ENCODE results near the gene CEMP1.

DNA sequence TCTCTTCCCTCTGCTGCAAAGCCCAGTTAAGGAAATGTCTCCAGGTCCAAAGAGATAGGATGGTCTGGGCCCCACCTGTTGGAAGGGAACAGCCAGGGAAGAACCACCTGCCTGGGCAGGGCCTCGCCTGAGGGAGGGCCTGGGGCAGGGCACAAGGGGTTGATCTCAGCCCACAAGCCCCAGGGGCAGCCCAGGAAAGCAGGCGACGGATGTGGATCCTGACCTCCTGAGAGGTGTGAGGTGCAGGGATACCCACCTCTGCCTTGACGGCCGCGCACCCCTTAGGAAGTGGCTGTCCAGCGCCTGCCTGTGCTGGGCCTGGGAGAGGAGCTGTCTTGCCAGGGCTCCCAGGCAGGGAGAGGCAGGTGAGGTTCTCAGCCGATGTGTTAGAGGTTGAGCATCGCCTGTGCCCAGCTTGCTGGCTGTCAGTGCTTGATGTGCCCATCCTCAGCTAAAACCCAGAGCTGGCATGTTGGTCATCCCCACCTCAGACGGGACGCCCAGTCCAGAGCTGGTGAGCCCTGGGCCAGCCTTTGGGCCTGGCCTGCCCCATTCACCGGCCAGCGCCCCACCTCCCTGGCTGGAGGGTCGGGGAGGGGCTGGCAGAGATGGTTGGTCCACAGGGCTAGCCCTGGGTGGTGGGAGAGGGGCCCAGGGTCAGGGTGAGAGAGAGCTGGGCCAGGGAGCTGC is 434 bp downstream of the CEMP1 start:
- TF ChIP-seq, protein P1, sequence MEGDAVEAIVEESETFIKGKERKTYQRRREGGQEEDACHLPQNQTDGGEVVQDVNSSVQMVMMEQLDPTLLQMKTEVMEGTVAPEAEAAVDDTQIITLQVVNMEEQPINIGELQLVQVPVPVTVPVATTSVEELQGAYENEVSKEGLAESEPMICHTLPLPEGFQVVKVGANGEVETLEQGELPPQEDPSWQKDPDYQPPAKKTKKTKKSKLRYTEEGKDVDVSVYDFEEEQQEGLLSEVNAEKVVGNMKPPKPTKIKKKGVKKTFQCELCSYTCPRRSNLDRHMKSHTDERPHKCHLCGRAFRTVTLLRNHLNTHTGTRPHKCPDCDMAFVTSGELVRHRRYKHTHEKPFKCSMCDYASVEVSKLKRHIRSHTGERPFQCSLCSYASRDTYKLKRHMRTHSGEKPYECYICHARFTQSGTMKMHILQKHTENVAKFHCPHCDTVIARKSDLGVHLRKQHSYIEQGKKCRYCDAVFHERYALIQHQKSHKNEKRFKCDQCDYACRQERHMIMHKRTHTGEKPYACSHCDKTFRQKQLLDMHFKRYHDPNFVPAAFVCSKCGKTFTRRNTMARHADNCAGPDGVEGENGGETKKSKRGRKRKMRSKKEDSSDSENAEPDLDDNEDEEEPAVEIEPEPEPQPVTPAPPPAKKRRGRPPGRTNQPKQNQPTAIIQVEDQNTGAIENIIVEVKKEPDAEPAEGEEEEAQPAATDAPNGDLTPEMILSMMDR (IDR thresholded peaks at IDR 0.05) = no peak
- TF ChIP-seq EZH2 (IDR thresholded peaks at IDR 0.05) = no peak
- no peak for TF ChIP-seq EZH2phosphoT487 (IDR thresholded peaks at IDR 0.05)

Data from neural progenitor cell (in vitro differentiated cells).